ENCODE data around the gene ZNF518B.

DNA sequence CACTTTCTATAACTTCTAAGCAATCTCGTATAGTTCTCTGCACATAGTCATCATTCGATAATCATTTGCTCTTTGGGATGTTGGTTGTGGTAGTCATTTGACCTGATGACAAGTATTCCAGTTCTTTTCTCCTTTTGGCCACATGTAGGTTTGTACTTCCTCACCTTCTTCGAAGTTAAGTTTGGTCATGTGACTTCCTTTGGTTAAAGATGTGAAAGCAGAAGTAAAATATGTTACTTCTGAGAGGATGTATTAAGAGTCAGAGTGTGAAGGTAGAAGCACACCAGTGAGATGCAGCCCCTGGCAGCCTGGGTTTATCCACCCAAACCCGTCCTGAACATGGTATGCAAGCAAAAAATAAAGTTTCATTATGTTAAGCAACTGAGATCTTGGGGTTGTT, 48.9 kb upstream of the ZNF518B start:
- TF ChIP-seq, protein P1, sequence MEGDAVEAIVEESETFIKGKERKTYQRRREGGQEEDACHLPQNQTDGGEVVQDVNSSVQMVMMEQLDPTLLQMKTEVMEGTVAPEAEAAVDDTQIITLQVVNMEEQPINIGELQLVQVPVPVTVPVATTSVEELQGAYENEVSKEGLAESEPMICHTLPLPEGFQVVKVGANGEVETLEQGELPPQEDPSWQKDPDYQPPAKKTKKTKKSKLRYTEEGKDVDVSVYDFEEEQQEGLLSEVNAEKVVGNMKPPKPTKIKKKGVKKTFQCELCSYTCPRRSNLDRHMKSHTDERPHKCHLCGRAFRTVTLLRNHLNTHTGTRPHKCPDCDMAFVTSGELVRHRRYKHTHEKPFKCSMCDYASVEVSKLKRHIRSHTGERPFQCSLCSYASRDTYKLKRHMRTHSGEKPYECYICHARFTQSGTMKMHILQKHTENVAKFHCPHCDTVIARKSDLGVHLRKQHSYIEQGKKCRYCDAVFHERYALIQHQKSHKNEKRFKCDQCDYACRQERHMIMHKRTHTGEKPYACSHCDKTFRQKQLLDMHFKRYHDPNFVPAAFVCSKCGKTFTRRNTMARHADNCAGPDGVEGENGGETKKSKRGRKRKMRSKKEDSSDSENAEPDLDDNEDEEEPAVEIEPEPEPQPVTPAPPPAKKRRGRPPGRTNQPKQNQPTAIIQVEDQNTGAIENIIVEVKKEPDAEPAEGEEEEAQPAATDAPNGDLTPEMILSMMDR (conservative IDR thresholded peaks at IDR 0.05; ENCODE audit: low read length): no peak
- TF ChIP-seq EZH2phosphoT487 (IDR thresholded peaks at IDR 0.05; ENCODE audit: borderline replicate concordance): no peak
